ENCODE data around the gene GIGYF2. TPM values are rescaled to one million over a fixed set of nuclear protein-coding genes. Genes with fewer than 3 reads are reported as not detected.

Gene GIGYF2
- total and polyA plus RNA-seq, 2 of the 4 experiments (the other 2 are of a cell fraction), result 14.7 to 66.0 TPM

DNA sequence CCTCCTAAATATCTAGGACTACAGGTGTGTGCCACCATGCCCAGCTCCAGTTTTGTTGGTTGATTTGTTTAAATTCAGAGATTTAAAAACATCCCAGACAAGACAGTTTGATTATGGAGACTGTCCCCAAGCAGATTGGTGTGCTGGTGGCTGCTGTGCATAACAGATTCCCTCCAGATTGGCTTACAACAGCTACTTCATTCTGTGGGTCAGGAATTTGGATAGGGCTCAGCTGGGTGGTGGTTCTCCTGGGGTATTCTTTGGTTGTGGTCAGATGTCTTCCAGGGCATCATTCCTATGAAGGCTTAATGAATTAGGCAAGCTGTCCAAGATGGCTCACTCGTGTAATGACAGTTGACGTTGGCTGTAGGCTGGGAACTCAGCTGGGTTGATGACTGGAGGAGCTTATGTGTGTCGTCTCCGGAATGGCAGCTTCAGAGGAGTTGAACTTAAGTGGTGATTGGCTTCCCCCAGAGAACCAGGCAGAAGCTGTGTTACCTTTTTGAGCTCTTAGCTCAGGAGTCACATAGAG is 162.3 kb downstream of the GIGYF2 start:
- Histone ChIP-seq H4K8ac (ENCODE audit: low read depth in 2 of 2, low read length in 2 of 2) (no peak overlapping the region), H3K18ac (ENCODE audit: low read depth, low read length) (no peak overlapping the region), H3K9ac (ENCODE audit: low read depth, low read length) (no peak overlapping the region), H3K27me3 (ENCODE audit: control insufficient read depth, insufficient read depth, low read length) (no peaks in the 10 kb centered on the region), H3K9me3 (ENCODE audit: control insufficient read depth, insufficient read depth, low read length) (no peaks in the 10 kb centered on the region; the same call in 1 of the 2 replicates), H4K91ac (ENCODE audit: insufficient read depth, low read depth, low read length) (no peak overlapping the region), H4K5ac (ENCODE audit: low read depth, low read length) (no peak overlapping the region), H2AK9ac (replicated peaks; ENCODE audit: low read depth, low read length, poor library complexity) (peak overlapping the region; percentile 6), H3K56ac (ENCODE audit: extremely low read depth, insufficient read depth, low read length) (no peak overlapping the region), H3K4me3 (ENCODE audit: insufficient read depth, low read depth, low read length) (no peak overlapping the region), H3K27ac (ENCODE audit: insufficient read depth, low read length) (no peak overlapping the region), H3K4me1 (ENCODE audit: control insufficient read depth, insufficient read depth, low read length) (peaks cover 3% of the 10 kb centered on the region; the same call in 1 of the 2 replicates), H3K4me2 (ENCODE audit: low read depth, low read length) (no peak overlapping the region), H3K36me3 (ENCODE audit: control insufficient read depth, insufficient read depth, low read length) (peaks cover 31% of the 10 kb centered on the region), H2AFZ (replicated peaks; ENCODE audit: low read length, poor library complexity) (no peak overlapping the region), H2BK15ac (ENCODE audit: low read depth, low read length) (no peak overlapping the region), H3K23ac (ENCODE audit: low read depth, low read length) (no peak overlapping the region), H2AK5ac (ENCODE audit: low read depth, low read length) (no peak overlapping the region), H4K20me1 (ENCODE audit: insufficient read depth, low read length) (peaks cover 3% of the 10 kb centered on the region; the same call in 1 of the 2 replicates), H3K9me1 (ENCODE audit: insufficient read depth, low read length) (peaks cover 17% of the 10 kb centered on the region; the same call in 1 of the 2 replicates), H3K79me1 (ENCODE audit: low read depth in 1 of 2, low read length in 2 of 2) (peaks cover 0 to 13% of the 10 kb centered on the region in 2 experiments; a peak in 1 of 4 replicates), H3K14ac (replicated peaks; ENCODE audit: low read depth, low read length) (no peak overlapping the region), H3K4ac (ENCODE audit: low read depth, low read length) (no peak overlapping the region), H2BK20ac (ENCODE audit: low read depth, low read length) (no peak overlapping the region), H2BK5ac (ENCODE audit: low read depth, low read length, poor library complexity, severe bottlenecking) (no peak overlapping the region), H2BK120ac (ENCODE audit: low read depth, low read length) (no peak overlapping the region)
- POLR2A ChIA-PET (ENCODE audit: unreplicated experiment), result no interaction called here
- no peak for ATAC-seq (ENCODE audit: low read depth)
- intact Hi-C loops (cut with micrococcal nuclease) (no loop called here), dilution Hi-C loops (cut with HindIII; ENCODE audit: low sequenced_read_pairs, unreplicated experiment) (no loop called here), in situ Hi-C loops (cut with MboI; ENCODE audit: low sequenced_read_pairs) (loop anchor here (10.0 kb wide), 1 partner anchor 195 kb away; no protein-coding TSS in a partner anchor)
- TF ChIP-seq MAFK (IDR thresholded peaks at IDR 0.05; ENCODE audit: low read depth, low read length), result no peak
- TF ChIP-seq FOS (IDR thresholded peaks at IDR 0.05; ENCODE audit: low read depth, low read length), result no peak
- no peak for TF ChIP-seq RCOR1 (IDR thresholded peaks at IDR 0.05; ENCODE audit: insufficient replicate concordance, low read length)
- no peak for TF ChIP-seq MAZ (IDR thresholded peaks at IDR 0.05; ENCODE audit: borderline replicate concordance, low read depth, low read length)
- no peak for TF ChIP-seq CHD1 (IDR thresholded peaks at IDR 0.05; ENCODE audit: low read depth, low read length)
- TF ChIP-seq POLR2A (IDR thresholded peaks at IDR 0.05; ENCODE audit: low read depth, low read length), result no peak
- no peak for TF ChIP-seq RAD21 (IDR thresholded peaks at IDR 0.05; ENCODE audit: low read length)
- TF ChIP-seq RFX5 (IDR thresholded peaks at IDR 0.05; ENCODE audit: low read depth, low read length), result no peak
- TF ChIP-seq, protein P1, sequence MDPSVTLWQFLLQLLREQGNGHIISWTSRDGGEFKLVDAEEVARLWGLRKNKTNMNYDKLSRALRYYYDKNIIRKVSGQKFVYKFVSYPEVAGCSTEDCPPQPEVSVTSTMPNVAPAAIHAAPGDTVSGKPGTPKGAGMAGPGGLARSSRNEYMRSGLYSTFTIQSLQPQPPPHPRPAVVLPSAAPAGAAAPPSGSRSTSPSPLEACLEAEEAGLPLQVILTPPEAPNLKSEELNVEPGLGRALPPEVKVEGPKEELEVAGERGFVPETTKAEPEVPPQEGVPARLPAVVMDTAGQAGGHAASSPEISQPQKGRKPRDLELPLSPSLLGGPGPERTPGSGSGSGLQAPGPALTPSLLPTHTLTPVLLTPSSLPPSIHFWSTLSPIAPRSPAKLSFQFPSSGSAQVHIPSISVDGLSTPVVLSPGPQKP (IDR thresholded peaks at IDR 0.05; ENCODE audit: borderline replicate concordance, low read depth, low read length), result no peak
- TF ChIP-seq MXI1 (IDR thresholded peaks at IDR 0.05; ENCODE audit: borderline replicate concordance, low read depth, low read length), result no peak
- TF ChIP-seq, protein P2, sequence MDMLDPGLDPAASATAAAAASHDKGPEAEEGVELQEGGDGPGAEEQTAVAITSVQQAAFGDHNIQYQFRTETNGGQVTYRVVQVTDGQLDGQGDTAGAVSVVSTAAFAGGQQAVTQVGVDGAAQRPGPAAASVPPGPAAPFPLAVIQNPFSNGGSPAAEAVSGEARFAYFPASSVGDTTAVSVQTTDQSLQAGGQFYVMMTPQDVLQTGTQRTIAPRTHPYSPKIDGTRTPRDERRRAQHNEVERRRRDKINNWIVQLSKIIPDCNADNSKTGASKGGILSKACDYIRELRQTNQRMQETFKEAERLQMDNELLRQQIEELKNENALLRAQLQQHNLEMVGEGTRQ (IDR thresholded peaks at IDR 0.05; ENCODE audit: low read depth, low read length), result no peak
- no peak for TF ChIP-seq CEBPB (IDR thresholded peaks at IDR 0.05; ENCODE audit: low read depth, low read length)
- TF ChIP-seq, protein P3, sequence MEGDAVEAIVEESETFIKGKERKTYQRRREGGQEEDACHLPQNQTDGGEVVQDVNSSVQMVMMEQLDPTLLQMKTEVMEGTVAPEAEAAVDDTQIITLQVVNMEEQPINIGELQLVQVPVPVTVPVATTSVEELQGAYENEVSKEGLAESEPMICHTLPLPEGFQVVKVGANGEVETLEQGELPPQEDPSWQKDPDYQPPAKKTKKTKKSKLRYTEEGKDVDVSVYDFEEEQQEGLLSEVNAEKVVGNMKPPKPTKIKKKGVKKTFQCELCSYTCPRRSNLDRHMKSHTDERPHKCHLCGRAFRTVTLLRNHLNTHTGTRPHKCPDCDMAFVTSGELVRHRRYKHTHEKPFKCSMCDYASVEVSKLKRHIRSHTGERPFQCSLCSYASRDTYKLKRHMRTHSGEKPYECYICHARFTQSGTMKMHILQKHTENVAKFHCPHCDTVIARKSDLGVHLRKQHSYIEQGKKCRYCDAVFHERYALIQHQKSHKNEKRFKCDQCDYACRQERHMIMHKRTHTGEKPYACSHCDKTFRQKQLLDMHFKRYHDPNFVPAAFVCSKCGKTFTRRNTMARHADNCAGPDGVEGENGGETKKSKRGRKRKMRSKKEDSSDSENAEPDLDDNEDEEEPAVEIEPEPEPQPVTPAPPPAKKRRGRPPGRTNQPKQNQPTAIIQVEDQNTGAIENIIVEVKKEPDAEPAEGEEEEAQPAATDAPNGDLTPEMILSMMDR (conservative IDR thresholded peaks at IDR 0.05; ENCODE audit: low read depth, low read length), result no peak
- no peak for TF ChIP-seq NFE2L2 (IDR thresholded peaks at IDR 0.05; ENCODE audit: low read depth, low read length)
- no peak for TF ChIP-seq BHLHE40 (IDR thresholded peaks at IDR 0.05; ENCODE audit: low read depth, low read length)
- TF ChIP-seq SMC3 (IDR thresholded peaks at IDR 0.05; ENCODE audit: low read depth, low read length), result no peak
- CTCF ChIA-PET, result interaction anchor here (0.6 kb wide), 1 partner anchor 196 kb away, joined by 3 read pairs; no protein-coding TSS in a partner anchor
- 100% methylated on average over 2 of the region's 4 CpGs; no CpG with 5 or more reads in 1 of the 2 experiments for WGBS, 2 experiments (ENCODE audit: extremely low coverage in 2 of 2, insufficient read length in 1 of 2)
- no TSS peak for BruUV-seq (replicated peaks)
- no peak for DNase-seq

Data from IMR-90 (cell line).